Globus pallidus (tissue), 1 donor: ENCODE data around the gene OR52A5.
"Not testable (repeated sequence)": the region's sequence is repeated elsewhere in the genome, so short reads cannot be mapped to it uniquely, and the experiment has no call there.

Experiments
- DNase-seq: peaks from one replicate; pipeline ENCODE4 v3.0.0-alpha.2; 2015; ENCODE audit warnings: low spot score

Gene OR52A5

DNA sequence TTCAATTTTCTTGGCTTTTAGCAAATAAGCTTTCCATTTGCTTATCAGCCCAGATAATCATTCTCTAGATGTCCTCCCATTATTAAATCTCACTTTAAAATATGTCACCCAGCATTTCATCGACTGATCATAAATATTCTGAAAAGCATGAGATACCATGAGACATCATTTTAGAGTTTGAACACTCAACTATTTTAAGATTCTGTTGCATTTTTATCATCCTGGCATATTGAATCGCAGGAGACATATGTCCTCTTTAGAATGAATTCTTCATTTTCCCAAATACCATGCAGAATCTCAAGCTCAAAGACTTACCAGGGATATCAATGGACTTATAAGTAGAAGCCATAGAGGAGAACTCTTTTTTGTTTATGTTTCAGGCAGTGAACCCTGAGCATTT lies at the start of gene OR52A5:
Gene OR52A5 (minus strand): TSS at position 361 of the 400 bp plus-strand sequence. CDS start 5,714 bp downstream, outside the sequence.
- DNase-seq = no peak

DNA sequence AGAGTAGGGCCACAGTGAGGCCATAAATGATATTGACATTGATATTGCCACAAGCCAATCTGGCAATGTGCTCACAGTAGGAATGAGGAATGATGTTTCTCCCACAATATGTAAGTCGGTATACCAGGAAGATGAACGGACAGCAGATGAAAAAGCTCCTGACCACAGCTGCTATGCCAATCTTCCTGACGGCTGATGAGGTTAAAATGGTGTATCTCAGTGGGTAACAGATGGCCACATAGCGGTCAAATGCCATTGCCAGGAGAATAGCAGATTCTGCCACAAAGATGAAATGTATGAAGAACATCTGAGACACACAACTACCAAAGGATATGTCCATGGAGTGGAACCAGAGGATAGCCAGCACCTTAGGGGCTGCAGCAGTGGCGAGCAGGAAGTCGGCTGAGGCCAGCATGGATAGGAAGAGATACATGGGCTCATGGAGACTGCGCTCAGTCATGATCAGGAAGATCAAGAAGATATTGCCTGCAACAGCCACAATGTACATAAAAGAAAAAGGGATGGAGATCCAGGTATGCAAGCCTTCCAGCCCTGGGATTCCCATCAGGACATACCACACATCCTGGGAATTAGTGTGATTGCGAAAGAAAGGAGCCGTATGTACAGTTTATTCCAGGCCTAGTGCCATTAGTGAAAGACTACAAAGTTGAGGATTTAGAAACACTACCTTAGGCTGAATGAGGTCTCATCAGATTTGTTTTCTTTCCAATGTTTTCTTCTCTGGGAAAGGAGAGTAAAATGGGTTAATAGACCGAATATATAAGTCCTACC lies 40.1 kb upstream of the OR52A5 start:
- DNase-seq = no peak

DNA sequence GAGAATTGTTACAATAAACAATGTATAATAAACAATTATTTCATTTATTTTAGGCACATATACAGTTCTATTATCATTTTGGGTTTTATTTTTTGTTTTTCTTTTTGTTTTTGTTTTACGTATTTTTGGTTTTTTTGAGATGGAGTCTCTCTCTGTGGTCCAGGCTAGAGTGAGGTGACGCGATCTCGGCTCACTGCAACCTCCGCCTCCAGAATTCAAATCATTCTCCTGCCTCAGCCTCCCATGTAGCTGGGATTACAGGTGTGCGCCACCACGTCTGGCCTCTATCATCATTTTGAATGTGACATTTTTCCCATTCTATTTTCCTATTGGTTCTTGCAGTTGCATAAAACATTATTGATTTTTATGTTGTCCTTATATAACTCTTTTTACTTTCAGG lies 36.8 kb upstream of the OR52A5 start:
- no peak for DNase-seq

DNA sequence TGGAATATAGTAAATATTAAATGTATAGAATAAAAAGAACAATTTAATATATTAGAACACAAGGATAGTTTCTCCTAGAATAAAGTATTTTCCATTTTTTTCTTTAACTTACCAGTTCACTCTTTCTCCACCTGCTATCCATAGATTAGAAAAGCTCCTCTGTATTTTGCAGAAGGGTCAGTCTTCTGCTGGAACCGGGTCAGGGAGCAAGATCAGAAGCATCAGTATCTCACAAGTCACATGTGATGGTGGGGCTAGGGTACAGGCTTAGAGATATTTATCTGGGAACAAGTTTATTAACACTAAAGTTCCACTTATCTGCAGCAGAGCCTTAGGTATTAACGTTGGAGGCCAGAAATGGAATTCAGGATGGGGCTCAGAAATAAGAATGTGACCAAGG lies 33.7 kb upstream of the OR52A5 start:
- no peak for DNase-seq

DNA sequence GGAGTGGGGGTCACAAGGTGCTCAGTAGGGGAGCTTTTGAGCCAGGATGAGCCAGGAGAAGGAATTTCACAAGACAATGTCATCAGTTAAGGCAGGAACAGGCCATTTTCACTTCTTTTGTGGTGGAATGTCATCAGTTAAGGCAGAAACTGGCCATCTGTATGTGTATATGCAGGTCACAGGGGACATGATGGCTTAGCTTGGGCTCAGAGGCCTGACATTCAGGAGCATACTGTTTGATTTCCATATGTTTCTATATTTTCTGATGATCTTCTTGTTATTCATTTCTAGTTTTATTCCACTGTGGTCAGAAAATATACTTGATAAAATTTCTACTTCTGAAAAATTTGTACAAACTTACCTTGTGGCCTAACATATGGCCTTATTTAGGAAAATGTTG lies 27.7 kb upstream of the OR52A5 start:
- not testable (repeated sequence) for DNase-seq

DNA sequence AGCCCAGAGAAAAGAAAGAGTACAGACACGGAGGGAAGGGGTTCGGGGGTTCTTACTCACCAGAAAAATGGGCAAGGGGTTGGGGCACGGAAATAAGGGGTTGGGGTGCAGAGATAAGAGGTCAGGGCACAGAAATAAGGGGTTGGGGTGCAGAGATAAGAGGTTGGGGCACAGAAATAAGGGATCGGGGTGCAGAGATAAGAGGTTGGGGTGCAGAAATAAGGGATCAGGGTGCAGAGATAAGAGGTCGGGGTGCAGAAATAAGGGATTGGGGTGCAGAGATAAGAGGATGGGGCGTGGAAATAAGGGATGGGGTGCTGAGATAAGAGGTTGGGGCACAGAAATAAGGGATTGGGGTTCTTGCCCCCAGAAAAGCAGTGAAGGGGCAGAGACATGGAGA lies 26.7 kb upstream of the OR52A5 start:
- DNase-seq = not testable (repeated sequence)

DNA sequence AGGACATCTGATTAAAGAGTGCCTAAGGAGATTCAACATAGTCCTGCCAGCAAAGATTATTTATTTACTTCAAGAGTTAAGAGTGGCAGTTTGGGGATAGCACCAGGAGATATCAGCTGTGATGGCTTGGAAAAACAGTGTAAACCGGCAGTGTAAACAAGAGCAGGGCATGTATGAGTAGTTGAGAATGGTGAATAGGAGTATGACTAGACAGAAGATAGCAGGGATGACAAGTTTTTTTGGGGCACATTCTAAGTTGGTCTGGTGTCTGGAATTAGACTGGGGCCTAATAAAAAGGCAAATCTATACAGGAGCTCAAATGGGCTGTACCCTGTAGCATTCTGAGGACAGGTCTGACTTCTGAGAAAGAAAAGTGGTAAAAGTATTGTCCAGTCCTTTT lies 22.9 kb upstream of the OR52A5 start:
- not testable (repeated sequence) for DNase-seq

DNA sequence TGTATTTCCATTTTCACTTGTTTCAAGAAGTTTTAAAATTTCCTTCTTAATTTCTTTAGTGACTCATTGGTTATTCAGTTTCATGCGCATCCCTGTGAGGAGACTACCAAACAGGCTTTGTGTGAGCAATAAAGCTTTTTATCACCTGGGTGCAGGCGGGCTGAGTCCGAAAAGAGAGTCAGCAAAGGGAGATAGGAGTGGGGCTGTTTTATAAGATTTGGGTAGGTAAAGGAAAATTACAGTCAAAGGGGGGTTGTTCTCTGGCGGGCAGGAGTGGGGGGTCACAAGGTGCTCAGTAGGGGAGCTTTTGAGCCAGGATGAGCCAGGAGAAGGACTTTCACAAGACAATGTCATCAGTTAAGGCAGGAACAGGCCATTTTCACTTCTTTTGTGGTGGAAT lies 22.1 kb upstream of the OR52A5 start:
- DNase-seq = not testable (repeated sequence)

DNA sequence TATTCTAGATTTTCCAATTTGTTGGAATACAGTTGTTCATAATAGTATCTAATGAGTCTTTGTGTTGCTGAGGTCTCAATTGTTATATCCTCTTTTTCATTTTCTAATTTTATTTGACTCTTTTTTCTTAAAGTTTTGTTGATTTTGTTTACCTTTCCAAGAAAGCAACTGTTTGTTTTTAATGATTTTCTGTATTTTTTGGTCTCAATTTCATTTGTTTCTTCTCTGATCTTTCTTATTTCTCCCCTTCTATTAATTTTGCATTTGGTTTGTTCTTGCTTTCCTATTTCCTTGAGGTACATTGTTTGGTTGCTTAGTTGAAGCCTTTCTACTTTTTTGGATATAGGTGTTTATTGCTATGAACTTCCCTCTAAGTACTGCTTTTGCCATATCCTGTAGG lies 21.6 kb upstream of the OR52A5 start:
- no peak for DNase-seq

DNA sequence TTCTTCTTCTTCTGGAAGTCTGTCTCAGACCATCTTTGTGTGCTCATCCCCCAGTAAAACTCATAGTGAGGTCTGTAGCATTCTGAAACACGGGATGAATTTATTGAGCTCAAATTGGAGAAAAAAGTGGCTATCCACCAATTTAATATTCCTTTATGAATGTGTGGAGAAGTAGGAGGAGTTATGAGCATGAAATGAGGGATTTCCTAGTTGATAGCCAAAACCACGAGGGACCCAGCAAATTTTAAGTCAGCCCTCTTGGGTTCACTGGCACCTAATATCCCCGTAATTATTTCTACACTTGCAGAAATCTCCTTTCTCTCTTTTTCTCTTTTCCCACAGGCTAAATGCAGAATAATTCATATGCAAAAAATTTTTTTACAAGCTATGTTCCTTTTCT lies 16.5 kb upstream of the OR52A5 start, which contains the start of gene OR52A1:
Gene OR52A1 (minus strand): TSS at position 101 of the 400 bp plus-strand sequence. CDS start 2,388 bp downstream, outside the sequence.
- no peak for DNase-seq

DNA sequence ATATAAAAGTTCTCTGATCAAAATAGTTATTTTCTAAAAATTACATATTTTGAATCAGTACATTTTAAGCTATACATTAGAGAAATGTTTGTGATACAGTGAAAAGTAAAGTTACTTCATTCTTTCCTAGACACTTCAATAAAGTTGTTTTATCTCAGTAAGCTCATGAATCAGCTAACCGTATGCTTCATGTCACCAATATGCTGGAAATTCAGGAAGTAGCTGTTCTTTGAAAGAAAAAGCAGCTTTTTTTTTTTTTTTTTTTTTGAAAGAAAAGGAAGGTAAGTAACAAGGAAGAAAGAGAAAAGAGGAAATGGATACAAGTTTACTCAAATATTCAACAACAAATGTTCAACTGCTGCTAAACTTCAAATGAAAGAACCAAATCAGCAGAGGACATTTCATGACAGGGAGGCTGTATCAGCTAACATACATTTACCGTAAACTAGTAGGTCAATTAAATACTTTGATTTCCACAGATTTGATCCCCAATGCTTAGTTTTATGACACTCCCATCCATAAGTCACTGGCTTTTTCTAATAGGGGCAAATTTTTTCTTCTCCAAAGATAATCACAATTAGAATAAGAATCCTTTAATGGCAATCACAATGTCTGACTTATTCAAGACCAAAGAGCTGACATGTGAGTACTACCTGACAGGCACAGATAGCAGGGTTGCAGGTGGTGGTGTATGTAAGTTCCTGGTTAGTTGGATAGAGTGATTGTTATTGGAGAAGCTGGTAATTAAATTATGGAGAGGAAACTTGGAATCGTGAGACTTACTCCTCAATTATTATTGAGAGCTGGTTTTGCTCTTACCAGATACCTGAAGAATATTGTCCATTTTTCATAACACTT lies 15.6 kb upstream of the OR52A5 start:
- no peak for DNase-seq

DNA sequence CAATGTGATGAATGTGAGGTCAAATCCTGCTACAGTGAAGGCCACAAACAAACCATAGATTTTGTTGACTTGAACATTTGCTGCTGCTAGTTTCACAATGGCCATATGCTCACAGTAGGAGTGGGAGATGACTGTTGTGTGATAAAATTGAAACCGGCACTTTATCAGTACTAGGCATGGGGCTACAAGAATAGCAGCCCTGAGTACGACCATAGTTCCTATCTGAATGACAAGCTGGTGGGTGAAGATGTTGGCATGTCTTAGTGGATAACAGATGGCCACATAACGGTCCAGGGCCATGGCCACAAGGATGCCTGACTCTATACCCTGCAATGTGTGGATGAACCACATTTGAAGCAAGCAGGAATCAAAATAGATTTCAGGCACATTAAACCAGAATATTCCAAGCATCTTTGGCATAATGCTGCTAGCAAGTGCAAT lies 13.6 kb upstream of the OR52A5 start:
- no peak for DNase-seq

DNA sequence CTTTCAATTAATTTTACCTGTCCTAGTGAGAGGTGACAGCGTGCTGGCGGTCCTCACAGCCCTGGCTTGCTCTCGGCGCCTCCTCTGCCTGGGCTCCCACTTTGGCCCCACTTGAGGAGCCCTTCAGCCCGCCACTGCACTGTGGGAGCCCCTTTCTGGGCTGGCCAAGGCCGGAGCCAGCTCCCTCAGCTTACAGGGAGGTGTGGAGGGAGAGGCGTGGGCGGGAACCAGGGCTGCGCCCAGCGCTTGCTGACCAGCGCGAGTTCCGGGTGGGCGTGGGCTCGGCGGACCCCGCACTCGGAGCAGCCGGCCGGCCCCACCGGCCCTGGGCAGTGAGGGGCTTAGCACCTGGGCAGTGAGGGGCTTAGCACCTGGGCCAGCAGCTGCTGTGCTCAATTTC lies 6.0 kb upstream of the OR52A5 start:
- not testable (repeated sequence) for DNase-seq

DNA sequence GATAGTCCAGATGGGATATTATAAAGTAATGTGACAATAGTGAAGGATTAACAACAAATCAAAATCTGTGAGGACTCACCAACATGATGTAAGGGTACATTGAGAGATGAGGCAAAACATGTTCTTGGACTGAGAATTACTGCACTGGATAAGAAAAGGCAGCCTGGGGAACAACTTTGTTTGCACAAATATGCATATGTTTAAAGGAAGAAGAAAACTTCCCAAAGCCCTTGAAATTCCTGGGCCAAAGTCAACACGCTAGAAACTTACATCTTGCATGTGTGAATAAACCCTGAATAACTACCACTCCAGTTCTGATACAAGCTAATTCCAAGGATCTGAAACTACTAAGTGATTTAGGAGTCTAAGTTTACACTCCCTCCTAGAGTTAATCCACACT lies 1.1 kb downstream of the OR52A5 start:
- no peak for DNase-seq

DNA sequence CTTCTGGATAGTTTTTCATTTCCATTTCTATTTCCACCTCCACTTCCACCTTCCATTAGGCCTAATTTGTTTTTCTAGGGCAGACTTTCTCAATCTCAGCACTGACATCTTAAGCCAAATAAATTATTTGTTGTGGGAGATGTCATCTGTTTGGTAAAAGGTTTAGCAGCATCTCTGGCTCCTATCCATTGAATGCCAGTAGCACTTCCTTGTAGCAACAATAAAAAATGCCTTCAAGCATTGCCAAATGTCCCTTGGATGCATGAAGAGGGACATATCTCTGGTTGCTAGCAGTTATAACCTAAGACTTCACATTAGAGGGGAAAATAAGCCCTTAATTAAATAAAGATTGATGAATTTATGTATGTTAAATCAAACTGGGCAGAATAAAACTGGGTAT lies 1.9 kb downstream of the OR52A5 start:
- DNase-seq = no peak

DNA sequence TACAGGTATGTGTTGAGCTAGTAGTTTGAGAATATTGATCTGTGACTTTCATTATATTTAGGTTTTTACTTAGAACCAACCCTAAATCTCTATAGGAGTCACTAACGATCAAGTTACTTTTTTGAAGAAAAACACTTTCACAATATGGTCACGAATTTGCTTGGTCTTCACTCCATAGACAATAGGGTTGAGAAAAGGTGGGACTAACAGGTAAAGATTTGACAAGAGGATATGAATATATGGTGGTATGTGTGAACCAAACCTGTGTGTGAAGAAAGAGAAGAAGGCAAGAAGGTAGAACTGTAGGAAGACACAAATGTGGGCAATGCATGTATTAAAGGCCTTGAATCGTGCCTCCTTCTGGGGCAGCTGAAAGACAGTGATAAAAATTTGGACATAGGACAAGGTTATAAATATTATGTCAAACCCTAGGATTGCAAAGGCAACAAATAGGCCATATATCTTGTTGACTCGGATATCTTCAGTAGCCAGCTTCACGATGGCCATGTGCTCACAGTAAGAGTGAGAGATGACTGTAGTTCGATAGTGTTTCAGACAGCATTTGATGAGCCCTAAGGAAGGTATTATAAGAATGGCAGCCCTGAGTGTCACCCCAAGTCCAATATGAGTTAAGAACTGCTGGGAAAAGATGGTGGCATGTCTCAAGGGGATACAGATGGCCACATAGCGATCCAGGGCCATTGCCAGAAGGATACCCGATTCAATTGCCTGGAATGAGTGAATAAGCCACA lies 6.4 kb downstream of the OR52A5 start:
- no peak for DNase-seq

DNA sequence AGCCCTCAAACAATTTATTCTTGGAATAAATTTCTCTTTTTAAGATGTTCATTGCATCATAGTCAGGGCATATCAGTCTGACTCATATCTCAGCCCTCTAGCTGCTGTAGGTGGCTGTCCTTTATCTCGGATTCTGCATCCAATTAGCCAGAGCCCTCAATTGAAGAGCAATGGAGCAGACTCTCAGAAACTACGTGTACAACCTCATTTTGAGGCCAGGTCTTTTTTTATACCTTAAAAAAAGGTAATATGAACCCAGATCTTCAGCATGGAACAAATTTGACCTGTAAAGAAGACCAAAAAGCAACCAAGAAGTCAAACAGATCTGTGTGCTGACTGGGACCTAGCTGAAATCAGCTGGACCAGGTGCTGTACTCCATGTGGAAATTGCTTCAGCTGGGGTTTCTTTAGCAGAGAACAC lies 8.7 kb downstream of the OR52A5 start:
- no peak for DNase-seq

DNA sequence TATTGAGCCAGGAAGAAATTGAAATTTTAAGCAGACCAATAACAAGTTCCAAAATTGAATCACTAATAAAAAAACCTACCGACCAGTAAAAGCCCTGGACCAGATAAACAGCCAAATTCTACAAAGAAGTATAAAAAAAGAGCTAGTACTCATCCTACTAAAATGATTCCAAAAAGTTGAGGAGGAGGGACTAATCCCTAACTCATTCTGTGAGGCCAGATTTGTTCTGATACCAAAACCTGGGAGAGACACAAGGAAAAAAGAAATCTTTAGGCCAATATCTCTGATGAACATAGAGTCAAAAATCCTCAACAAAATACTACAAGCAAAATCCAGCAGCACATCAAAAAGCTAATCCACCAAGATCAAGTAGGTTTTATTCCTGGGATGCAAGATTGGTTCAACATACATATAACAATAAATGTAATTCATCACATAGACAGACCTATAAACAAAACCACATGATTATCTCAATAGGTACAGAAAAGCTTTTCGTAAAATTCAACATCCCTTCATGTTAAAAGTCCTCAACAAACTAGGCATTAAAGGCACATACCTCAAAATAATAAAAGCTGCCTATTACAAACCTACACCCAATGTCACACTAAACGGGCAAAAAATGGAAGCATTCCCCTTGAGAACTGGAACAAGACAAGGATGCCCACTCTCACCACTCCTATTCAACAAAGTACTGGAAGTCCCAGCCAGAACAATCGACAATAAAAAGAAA lies 13.1 kb downstream of the OR52A5 start:
- DNase-seq = no peak

DNA sequence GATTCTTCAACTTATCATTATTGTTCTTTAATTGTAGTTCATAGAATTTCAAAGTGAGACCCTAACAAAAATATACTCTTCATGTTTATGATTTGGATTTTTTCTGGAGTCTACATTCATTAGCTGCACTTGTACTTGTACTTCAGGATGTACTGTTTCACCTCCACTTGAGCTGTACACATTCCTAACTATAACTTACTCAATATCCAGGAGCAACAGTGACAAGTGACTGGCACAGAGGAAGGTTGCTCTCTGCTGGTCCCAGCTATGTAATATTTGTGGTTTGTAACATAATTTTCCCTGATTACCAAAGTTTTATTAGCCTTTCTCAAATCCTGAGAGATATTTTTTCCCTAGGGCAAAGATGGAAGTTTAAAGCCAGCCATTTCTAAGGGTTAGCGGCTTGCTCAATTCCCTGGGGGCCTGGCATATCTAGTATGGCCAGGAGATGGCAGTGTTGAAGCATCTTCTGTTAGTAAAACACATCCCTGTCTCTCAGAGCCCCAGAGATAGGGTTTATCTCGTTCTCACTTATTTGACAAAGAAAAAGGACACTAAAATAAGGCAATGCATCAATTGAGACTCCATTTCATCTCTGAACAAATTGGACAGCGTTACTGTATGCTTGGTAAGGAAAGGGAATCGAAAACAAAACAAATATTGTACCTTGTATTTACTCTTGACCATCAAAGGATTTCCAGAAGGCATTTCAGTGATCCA lies 14.2 kb downstream of the OR52A5 start:
- peak; percentile 55 for DNase-seq

DNA sequence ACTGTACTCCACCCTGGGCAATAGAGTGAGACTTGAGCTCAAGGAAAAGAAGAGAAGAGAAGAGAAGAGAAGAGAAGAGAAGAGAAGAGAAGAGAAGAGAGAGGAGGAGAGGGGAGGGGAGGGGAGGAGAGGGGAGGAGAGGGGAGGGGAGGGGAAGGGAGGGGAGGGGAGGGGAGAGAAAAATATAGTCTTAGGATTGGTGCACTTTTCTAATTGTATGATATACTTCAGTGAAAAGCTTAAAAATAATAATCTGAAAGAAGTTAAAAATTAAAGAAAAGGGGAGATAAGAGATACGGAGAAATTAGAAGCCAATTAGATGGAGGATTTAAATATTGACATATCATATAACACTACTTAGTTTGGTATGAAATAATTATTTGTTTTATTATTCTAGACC lies 19.3 kb downstream of the OR52A5 start:
- DNase-seq = no peak

DNA sequence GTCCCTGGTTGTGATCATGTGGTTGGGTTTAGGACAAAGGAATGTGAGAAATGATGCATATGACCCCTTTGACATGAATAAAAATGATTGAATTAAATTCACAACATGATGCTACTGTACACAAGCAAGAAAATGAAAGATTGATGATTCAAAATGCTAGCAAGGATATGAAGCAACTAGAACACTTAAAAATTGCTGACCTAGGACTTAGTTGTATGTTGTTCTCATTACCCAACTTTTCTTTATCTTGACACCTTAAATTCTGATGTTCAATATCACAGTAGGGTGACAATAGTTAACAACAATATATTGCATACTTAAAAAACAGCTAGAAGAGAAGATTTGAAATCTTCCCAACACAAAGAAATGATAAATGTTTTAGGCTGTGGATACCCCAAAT lies 20.6 kb downstream of the OR52A5 start:
- DNase-seq = no peak
